NCI-H1048 (cell line): ENCODE measurements around the gene TIAM1.

Experiments used
- DNase-seq: peaks from one replicate; lab custom pipeline; 2025; lab: John Stamatoyannopoulos, UW

Gene TIAM1

DNA sequence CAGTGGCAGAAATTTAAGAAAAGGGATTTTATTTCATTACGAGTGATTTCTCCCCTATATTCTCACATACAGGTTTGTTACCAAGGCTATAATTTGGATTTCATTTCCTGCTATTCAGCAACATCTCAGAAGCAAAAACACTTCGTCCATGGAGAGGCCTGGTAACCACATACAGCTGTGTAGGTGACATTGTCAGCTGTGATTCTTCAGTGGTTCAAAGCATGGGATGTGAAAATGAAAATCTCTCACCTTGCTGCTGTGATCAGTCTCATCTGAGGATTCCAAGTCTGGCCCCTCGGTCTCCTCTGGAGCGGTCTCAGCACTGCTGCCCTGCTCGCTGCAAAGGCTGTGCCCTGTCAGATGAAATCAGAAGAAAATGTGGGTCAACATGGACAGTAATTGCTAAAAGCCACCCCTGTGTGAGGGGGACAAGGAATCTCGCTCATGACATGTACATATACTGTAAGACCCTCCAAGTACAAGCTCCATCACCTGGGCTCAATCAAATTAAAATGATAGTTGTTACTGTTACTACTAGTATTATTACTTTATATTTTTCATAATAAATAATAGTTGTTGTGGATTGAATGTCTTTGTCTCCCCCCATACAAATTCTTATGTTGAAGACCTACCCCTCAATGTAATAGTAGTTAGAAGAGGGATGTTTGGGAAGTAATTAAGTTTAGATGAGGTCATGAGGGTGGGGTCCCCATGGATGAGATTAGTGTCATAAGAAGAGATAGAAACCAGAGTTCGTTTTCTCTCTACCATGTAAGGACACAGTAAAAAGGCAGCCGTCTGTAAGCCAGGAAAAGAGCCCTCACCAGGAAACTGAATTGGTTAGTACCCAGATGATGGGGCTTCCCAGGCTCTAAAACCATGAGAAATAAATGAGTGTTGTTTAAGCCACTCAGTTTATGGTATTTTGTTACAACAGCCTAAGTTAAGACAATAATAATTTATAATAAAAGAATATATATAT is 179.1 kb downstream of the TIAM1 start:
- no peak for DNase-seq

GRCh38 chr21:31162827-31163226 is 181.2 kb downstream of the TIAM1 start:
- no peak for DNase-seq

- DNase-seq, result no peak
These were observed 181.9 kb downstream of the TIAM1 start for GRCh38 chr21:31162079-31162699.

- DNase-seq, result no peak
These were observed 182.9 kb downstream of the TIAM1 start for GRCh38 chr21:31161157-31161556.

DNA sequence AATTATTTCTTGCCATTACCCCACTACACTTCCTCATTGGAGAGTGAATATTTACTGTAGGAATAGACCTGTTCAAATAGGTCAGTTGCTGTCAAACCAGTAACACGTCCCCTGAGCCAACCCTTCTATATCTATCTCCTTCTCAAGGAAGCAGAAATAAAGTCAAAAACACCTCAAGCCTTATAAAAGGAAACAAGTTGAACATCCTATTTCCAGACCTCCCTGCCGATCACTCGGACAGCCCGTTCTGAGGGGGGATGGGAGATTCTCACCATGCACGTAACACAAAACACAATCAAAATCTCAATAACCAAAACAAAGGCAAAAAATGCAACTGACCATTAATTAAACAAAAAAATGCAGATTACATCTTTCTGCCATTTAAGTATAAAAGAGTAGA is 184.3 kb downstream of the TIAM1 start:
- DNase-seq, result no peak

DNA sequence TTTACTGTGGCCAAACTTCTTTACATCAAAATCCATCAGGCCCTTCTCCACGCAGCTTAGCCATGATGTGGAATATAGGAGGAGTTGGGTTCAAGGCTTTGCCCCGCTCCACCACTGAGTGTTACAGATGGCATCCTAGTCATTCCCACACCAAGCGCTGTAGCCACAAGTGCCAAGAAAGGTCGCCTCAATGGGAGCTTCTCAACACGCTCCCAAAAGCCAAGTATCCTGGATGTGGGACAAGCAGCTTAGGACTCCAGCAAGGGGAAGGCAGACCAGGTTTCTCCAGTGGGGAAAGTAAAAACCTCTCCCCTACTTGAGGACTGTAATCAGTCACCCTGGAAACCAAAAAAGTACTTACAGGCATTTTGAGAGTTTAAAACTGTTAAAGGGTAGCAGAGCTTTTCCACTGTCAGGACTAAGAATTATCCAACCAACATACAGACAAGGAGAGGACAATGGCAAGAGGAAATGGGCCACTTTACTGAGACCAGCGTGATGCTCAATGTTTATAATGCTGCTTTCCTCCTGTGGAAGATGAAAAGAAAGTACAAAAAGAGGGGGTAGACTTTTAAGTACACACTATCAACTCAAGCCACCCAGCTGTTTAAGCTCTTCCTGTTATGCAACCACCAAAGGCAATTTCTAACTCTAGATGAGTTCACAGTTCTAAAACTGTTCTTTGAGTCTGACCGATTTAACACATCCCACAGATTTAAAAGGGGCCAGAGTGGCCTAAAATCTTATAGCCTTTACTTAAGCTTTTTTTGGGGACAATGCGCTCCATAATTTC is 185.1 kb downstream of the TIAM1 start:
- no peak for DNase-seq

GRCh38 chr21:31157756-31158155 is 186.3 kb downstream of the TIAM1 start:
- DNase-seq, result no peak

DNA sequence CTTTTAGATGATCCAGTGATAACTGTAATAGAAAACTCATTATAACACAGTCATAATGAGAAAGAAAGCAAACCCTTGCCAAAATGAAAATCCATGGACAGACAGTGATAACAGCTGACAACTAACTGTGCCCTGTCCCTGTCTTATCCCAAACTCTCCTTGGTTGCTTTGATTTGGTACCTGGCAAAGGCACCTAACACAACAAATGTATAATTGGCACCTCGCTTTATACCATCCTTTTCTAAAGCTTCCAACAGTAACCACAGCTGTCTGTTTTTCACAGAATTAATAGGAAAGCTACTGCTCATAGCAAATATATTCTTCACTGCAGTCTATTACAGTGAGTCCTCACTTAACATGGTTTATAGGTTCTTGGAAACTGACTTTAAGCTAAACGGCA is 187.4 kb downstream of the TIAM1 start:
- no peak for DNase-seq

DNA sequence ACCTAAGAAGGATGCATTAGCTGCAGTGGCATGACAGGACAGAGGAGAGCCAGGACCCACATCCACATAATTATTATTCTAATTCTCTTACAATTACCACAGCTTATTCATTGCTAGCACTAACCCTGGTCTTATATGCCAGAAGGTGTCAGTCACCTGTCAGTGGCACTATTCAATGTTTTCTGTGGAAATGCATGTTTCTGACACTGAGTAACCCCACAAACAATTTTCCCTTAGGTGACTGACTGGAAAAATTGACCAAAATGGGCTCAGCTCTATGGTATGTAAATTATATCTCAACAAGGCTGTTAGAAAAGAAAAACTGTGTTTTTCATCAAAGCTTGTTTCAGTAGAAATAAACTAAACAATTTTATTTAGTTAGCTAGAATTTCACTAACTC is 187.9 kb downstream of the TIAM1 start:
- no peak for DNase-seq

DNA sequence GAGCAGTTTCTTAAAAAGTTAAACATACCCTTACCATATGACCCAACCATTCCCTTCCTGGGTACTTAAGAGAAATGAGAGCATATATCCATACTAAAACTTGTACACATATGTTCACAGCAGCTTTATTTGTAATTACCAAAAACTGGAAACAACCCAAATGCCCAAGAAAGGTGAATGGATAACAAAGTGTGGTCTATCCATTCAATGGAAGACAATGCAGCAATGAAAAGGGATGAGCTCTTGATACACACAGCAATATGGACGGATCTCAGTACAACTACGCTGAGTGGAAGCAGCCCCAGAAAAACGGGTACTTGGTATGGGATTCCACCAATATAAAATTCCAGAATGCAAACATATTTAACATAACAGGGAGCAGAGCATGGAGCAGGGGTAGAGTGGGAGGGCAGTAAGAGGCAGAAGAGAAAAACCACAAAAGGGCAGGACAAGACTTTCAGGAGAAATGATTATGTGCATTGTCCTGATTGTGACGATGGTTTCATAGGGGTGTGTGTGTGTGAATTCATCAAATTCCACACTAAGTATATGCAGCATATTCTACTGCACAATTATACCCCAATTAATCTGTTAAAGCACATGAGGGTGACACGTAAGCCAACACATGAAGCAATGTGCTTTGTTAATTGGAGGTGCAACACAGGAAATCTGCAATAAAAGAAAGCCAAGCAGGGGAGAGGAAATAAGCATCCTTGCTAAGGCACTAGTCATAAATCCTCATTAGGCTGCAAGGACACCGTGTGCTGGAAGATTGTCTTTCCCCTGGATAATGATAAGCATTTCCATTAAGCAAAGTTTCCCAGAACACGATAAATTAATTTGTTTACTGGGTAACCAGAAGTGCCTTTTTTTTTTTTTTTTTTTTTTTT is 192.7 kb downstream of the TIAM1 start:
- DNase-seq, result no peak

GRCh38 chr21:31145274-31145673 is 198.8 kb downstream of the TIAM1 start:
- no peak for DNase-seq

DNA sequence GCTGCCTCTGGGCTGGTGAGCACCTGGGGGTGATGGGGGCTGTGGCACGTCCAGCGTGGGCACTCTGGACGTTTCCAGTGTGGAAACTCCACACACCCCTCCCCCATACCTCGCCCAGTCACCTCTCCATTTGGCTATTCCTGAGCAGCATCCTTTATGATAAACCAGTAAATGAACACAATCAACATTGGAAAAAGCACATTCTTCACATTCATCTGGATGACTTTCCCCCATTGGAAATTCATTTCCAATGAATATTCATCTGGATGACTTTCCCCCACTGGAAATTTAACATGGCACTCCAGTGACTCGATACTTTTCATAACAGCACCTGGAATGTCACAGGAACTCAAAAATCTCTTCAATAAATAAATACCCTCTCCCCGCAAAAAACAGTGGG is 201.0 kb downstream of the TIAM1 start:
- DNase-seq, result no peak

DNA sequence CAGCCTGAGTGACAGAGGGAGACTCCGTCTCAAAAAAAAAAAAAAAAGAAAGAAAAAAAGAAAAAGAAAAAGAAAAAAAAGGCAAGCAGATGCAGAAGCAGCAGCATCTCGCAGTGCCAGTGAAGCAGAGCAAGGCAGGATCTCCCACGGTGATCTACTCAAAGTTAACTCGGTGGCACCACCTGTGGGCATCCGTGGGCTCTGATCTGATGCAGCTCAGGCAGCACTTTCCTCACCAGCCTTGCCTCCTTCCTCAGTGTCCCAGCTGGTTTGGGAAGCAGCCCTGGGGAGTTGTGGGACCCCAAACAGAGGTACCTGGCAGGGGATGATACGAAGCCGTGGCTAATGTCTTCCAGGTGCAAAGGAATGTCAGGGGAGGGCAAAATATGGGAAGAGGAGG is 201.5 kb downstream of the TIAM1 start:
- no peak for DNase-seq

DNA sequence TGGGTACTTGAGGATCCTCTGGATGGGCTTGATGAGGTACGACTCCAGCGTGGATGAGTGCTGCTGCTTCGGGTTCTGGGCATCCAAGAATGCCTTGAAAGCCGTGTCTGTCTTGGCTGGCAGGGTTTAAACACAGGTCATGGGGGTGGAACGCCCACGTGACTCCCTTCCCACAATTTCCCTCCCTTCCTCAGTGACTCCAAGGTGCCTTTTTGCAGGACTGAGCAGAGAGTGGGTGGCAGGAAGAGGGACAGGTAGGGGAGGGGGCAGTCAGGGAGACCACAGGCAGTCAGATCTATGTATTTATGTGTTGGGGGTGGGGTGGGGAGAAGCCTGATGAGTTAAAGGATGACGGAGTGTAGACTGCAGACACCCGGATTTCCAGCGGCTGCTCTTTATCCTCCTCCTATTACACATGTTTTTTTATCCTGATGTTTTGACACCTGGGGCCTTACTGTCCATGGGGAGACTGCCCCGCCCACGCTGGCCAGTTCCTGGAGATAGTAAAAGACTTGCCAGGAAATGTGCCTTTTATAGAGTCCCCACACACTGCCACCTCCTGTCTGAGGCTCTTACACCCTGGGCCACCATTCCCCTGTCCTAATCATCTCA is 202.6 kb downstream of the TIAM1 start:
- DNase-seq, result no peak

DNA sequence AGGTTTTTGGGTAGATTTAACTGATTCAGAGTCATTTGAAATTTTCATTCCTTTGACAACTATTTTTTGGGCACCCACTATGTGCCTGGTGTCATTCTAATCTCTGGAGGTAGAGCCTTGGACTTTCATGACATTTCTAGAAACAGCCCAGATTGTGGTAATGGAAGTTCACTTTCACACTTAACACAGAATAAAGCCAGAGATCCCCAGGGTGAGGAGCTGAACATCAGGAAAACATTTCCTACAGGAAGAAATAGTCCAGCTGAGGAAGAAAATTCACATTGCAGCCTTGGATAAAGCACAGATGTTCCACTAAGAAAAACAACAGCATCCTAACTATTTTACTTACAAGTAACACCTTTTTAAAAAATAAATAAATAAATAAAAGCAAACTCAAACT is 203.4 kb downstream of the TIAM1 start:
- no peak for DNase-seq

DNA sequence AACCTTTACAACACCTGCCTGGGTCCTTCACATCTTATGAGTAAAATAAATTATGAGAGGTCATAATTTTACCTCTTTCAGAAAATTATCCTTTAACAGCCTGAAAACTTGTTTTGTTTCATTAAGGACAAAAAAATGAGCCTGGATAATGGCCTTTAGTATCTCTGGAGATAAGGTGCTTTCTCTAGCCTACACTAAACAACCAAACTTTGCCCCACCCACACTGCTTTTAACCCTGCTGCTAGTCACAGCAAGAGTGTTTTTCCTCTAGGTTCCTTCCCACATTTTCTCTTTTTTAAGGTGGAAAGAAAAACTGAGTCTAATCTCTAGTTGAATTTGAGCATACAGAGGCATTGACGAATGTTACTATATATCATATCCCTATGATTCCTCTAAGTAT is 204.0 kb downstream of the TIAM1 start:
- DNase-seq, result no peak

- no peak for DNase-seq
These were observed 206.1 kb downstream of the TIAM1 start for GRCh38 chr21:31137960-31138359.

DNA sequence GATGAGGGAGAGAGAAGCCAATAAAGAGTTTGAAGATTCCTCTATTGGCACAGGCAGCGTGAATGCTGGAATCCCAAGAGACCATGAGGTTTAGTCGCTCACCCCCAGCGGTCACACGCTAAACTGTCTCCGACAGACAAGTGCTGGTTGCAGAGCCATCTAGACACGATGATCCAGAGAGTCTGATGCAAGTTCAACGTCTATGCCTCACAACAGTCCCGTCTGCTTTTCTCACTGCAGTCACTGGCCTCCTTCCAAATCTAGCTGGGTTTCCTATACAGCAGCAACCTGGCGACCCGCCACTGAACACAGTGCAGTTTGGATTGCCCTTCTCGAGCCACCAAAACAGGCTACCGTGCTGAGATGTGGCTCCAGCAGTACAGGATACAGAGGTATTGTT is 207.2 kb downstream of the TIAM1 start:
- no peak for DNase-seq

- no peak for DNase-seq
These were observed 208.4 kb downstream of the TIAM1 start for GRCh38 chr21:31135531-31136184.

DNA sequence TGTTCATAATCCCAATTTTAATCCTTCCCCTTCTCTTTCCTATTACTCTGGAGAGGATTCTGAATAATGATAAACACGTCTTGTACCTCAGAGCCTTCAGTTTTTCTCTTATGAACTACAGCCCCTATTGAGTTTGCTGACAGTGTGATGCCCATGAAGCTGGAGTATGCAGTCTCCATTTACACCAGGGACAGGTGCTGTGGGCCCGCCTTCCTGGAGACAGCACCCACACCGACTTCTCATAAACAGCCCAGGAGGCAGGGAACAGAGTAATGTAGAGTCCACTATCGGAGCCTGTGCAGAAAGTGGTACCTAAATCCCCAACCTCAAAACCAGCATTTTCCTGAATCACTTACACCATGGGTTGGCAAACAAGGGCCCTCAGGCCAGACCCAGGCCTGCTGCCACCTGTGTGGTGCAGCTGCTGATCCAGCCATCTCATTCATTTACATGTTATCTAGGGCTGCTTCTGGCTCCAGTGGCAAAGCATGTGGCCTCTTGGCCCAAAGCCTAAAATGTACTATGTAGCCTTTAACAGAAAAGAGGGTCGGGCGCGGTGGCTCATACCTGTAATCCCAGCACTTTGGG is 210.7 kb downstream of the TIAM1 start:
- DNase-seq, result no peak
